Measurements from ENCODE around the gene XNDC1N.

DNA sequence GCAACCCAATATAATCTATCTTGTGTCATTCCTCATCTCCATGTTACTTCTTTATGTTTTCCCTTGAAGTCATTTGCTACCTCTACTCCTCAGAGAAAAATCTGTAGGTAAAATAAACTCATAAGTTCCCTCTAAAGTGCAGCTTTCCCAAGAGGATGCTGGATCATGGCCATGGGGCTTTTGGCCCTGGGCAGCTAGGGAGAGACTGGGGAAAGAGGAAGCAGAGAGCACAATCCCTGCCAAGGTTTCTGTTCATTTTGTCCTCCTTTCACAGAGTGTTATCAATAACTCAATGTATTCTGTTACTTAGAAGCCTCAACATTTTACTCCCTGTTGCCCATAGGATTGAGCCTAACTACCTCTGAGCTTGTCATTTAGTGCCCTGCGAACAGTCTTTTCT is 9.4 kb upstream of the XNDC1N start:
- TF ChIP-seq, protein P1, sequence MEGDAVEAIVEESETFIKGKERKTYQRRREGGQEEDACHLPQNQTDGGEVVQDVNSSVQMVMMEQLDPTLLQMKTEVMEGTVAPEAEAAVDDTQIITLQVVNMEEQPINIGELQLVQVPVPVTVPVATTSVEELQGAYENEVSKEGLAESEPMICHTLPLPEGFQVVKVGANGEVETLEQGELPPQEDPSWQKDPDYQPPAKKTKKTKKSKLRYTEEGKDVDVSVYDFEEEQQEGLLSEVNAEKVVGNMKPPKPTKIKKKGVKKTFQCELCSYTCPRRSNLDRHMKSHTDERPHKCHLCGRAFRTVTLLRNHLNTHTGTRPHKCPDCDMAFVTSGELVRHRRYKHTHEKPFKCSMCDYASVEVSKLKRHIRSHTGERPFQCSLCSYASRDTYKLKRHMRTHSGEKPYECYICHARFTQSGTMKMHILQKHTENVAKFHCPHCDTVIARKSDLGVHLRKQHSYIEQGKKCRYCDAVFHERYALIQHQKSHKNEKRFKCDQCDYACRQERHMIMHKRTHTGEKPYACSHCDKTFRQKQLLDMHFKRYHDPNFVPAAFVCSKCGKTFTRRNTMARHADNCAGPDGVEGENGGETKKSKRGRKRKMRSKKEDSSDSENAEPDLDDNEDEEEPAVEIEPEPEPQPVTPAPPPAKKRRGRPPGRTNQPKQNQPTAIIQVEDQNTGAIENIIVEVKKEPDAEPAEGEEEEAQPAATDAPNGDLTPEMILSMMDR (IDR thresholded peaks at IDR 0.05) = no peak
- TF ChIP-seq, protein P2, sequence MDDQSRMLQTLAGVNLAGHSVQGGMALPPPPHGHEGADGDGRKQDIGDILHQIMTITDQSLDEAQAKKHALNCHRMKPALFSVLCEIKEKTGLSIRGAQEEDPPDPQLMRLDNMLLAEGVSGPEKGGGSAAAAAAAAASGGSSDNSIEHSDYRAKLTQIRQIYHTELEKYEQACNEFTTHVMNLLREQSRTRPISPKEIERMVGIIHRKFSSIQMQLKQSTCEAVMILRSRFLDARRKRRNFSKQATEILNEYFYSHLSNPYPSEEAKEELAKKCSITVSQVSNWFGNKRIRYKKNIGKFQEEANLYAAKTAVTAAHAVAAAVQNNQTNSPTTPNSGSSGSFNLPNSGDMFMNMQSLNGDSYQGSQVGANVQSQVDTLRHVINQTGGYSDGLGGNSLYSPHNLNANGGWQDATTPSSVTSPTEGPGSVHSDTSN (IDR thresholded peaks at IDR 0.05) = no peak
- TF ChIP-seq YY1 (IDR thresholded peaks at IDR 0.05; ENCODE audit: low read depth) = no peak
- TF ChIP-seq POLR2AphosphoS5 (IDR thresholded peaks at IDR 0.05; ENCODE audit: low read depth, low read length) = no peak
- no peak for TF ChIP-seq SMC3 (IDR thresholded peaks at IDR 0.05; ENCODE audit: low read depth, low read length)
- no peak for TF ChIP-seq RAD21 (IDR thresholded peaks at IDR 0.05; ENCODE audit: low read length)
- TF ChIP-seq NFIC (IDR thresholded peaks at IDR 0.05; ENCODE audit: borderline replicate concordance) = no peak
- TF ChIP-seq, protein P3, sequence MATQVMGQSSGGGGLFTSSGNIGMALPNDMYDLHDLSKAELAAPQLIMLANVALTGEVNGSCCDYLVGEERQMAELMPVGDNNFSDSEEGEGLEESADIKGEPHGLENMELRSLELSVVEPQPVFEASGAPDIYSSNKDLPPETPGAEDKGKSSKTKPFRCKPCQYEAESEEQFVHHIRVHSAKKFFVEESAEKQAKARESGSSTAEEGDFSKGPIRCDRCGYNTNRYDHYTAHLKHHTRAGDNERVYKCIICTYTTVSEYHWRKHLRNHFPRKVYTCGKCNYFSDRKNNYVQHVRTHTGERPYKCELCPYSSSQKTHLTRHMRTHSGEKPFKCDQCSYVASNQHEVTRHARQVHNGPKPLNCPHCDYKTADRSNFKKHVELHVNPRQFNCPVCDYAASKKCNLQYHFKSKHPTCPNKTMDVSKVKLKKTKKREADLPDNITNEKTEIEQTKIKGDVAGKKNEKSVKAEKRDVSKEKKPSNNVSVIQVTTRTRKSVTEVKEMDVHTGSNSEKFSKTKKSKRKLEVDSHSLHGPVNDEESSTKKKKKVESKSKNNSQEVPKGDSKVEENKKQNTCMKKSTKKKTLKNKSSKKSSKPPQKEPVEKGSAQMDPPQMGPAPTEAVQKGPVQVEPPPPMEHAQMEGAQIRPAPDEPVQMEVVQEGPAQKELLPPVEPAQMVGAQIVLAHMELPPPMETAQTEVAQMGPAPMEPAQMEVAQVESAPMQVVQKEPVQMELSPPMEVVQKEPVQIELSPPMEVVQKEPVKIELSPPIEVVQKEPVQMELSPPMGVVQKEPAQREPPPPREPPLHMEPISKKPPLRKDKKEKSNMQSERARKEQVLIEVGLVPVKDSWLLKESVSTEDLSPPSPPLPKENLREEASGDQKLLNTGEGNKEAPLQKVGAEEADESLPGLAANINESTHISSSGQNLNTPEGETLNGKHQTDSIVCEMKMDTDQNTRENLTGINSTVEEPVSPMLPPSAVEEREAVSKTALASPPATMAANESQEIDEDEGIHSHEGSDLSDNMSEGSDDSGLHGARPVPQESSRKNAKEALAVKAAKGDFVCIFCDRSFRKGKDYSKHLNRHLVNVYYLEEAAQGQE (IDR thresholded peaks at IDR 0.05; ENCODE audit: low read depth, low read length) = no peak
- no peak for TF ChIP-seq FOXJ3 (CRISPR knock-in tag; IDR thresholded peaks at IDR 0.05)
